T-helper 22 cell (primary cell): ENCODE results near the gene NFKBIB.

Experiments used
- DNase-seq: peaks from one replicate; pipeline ENCODE4 v3.0.0-alpha.2; 2020; ENCODE audit warnings: low read depth

Gene NFKBIB

DNA sequence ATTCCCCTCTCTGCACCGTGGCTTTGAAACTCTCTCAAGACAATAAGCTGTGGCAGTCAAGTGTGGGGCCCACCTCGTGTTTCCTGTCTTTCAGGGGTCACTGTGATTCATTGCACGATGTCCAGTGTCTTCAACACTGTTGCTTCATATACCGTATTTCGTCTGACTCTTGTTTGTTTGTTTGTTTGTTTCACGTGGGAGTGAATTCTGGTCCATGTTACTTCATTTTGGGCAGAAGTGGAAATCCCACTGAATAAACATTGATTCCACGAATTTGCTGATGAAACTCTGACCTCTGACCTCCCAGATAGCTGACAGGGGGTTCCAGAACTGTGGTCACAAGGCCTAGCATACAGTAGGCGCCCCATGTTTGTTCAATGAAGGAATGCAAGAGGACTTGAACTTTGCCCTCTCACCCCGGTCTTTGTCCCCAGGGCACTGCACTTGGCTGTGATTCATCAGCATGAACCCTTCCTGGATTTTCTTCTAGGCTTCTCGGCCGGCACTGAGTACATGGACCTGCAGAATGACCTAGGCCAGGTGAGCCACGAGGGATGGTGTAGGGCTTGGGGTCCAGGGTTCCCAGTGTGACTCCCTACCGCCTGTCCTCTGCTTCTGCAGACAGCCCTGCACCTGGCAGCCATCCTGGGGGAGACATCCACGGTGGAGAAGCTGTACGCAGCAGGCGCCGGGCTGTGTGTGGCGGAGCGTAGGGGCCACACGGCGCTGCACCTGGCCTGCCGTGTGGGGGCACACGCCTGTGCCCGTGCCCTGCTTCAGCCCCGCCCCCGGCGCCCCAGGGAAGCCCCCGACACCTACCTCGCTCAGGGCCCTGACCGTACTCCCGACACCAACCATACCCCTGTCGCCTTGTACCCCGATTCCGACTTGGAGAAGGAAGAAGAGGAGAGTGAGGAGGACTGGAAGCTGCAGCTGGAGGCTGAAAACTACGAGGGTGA, 5.1 kb downstream of the NFKBIB start:
- DNase-seq, result no peak

DNA sequence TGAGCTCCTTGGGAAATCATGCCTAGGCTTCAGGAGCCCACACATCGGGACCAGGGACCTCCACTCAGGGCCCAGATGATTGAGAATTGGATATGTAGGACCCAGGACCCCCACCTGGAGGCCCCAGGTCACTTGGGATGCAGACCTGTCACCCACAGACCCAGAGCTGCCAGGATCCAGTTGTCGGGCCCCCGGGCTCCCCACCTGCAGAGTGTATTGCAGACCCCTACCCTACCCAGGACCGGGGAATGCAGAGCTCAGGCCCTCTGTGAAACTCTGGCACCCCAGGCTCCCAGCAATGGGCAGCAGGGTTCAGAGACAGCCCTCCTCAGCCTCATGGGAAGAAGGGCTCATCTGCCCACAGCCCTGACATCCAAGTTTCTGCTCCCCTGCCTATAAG, 5.9 kb downstream of the NFKBIB start:
- DNase-seq, result no peak

DNA sequence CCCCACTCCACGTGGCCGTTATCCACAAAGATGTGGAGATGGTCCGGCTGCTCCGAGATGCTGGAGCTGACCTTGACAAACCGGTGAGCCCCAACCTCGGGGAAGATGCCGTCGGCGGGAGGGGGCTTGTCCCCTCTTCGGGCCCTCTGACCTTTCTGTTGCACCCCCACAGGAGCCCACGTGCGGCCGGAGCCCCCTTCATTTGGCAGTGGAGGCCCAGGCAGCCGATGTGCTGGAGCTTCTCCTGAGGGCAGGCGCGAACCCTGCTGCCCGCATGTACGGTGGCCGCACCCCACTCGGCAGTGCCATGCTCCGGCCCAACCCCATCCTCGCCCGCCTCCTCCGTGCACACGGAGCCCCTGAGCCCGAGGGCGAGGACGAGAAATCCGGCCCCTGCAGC, 7.5 kb downstream of the NFKBIB start:
- no peak for DNase-seq

DNA sequence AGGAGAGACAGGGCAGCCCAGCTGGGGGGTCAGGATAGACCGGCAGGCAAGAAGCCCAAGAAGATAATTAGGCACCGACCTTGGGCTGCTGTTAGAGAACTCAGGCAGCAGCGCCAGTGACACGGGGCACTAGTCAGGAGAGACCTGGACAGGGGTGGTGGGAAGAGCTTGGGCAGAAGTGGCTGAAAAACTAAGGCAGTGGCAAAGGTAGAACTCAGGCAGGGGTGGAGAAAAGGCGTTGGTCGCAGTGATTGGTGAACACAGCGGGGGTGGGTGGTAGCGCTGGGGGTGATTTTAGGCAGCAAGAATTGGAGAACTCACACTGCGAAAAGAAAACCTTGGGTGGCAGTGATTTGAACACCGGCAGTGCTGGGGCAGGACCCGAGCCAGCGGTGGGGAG, 7.9 kb downstream of the NFKBIB start:
- no peak for DNase-seq

DNA sequence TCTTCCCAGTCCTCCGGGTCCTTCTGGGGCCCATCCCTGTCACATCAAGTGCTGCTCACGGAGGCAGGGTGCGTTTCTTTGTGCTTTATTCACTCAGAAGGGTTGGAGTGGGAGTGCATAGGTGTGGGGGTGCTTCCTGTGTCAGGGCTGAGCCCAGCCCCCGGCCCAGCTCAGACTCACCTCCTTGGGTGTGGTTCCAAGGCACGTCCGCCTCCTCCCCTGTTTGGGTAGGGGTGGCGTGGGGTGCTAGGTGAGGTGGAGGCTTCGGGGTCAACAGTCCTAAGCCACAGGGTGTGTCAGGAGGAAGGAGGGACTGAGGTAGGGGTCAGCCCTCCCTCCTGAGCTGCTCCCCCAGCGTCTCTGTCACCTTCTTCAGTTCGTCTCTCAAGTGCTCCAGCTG, 9.1 kb downstream of the NFKBIB start:
- DNase-seq, result no peak

DNA sequence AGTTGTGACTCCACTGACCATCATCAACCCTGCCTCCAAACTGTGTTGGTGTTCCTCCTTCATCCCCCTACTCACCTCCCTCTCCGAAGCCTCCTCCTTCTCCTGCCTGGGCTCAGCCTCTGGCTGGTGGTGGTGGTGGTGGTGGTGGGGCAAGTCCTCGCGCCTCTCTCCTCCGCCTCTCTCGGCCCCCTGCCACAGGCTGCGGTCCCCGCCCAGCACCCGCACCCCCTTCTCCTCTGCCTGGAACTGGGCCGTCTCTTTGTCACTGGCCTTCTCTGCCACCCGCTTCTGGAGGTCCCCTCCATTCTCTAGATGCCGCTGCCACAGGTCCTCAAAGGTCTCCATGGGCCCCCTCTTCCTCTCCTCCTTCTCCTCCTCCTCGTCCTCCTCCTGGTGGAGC, 10.7 kb downstream of the NFKBIB start:
- no peak for DNase-seq

DNA sequence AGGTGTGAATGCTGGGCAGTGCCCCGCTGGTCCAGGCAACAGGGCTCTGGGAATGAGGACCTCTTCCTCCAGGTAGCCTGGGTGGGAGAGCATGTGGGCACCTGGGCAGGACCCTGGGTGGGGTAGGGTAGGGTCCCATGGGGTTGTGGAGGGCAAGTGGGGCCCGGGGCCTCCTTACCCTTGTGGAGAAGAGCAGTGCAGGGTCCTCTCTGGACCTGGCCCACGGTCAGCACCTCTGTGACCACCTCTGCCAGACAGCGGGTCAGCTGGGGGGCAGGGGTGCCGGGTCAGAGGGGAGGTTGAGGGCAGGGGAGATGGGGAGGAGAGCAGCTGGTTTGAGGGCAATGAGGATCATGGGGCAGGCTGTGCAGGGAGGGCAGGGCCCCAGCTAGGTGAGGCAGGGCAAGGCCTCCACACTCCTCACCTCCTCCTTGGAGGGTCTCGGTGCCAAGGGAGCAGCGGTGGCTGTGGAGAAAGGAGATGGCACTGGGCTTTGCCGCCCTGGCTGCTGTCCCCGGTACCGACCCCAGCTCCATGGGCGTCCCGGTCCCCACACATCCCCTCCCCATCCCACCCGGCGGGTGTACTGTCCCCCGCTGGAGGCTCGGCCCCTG, 11.7 kb downstream of the NFKBIB start:
- DNase-seq, result no peak

DNA sequence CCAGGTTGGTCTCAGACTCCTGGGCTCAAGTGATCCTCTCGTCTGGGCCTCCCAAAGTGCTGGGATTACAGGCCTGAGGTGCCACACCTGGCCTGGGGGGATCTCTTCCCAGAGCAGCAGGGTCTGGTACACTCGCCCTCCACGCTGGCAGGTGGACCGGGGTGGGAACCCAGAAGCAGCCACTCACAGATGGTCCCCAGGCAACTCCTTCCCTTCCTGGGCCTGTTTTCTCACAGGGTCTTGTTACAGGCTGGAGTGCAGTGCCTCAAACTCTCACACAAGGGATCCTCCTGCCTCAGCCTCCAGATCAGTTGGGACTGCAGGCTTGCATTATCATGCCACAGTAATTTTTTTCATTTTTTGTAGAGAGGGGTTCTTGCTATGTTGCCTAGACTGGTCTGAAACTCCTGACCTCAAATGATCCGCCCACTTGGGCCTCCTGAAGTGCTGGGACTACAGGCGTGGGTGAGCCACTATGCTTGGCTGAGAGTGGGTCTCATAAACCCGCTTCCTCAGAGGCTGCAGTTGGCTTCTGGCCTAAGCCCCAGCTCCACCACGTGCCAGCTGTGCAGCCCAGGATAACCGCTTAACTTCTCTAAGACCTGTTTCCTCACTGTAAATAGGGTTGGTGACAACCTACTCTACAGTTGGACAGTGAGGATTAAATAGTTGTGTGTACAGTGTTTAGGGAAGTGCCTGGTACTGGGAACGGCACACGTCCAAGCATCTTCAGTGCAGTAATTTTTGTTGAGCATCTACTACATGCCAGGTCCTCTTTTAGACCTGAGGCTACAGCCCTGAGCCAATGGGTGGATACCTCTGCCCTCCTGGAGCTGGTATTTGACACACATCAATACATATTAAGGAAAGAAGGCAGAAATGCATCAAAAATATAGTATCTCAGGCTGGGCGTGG, 13.1 kb downstream of the NFKBIB start:
- DNase-seq, result no peak

DNA sequence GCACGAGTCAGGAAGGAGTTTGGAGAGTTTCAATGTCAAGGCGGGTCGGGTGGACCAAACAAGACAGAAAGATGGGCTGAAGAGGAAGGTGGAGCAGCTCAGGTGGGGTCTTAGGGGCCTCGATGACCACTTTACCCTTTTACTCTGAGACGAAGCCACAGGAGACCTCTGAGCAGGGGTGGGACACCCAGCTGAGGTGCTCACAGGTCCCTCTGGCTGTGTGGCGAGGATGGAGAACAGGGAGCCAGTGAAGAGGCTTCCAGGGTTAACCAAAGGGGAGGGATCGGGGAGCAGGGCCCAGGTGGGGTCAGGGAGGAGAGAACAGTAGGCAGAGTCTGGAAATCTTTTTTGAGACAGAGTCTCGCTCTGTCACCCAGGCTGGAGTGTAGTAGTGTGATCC, 14.2 kb downstream of the NFKBIB start:
- DNase-seq, result no peak

DNA sequence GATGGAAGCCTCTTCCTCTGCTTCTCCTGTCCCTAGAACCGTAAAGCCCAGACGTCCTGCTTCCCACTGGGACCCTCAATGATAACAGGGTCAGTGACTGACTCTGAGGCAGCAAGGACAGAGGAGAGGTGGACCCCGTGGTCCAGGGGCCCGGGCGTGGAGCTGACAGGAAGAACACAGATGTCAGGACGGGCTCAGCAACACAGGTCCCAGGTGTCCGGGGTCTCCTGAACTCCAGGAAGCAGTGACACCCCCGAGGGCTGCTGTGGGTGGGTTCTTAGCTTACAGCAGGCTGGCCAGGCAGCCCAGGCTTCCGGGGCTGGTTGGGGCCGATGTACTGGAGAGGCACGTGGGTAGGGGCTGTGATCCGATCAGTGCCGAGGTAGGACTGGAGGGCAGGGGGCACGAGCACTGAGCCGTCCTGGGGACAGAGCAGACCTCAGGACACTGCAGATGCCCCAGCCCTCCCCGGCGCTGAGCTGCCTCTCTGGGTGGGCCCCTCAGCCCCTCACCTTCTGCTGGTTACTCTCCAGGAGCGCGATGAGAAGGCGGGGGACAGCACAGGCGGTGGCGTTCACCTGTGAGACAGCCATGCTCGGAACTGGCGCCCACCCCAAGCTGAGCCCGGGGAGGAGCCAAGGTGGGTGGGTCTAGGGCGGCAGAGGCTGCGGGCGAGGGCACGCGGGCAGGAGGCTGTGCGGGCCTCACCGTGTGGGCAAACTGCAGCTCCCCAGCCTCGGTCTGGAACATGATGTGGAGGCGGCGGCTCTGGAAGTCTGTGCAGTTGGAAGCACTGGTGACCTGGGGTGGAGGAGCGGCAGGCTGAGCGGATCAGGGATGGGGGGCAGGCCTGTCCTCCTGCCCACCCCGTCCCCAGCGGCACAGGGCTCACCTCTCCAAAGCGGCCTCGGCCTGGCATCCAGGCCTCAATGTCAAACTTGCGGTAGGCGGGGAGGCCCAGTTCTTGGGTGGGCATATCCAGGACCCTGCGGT, 15.9 kb downstream of the NFKBIB start:
- no peak for DNase-seq

DNA sequence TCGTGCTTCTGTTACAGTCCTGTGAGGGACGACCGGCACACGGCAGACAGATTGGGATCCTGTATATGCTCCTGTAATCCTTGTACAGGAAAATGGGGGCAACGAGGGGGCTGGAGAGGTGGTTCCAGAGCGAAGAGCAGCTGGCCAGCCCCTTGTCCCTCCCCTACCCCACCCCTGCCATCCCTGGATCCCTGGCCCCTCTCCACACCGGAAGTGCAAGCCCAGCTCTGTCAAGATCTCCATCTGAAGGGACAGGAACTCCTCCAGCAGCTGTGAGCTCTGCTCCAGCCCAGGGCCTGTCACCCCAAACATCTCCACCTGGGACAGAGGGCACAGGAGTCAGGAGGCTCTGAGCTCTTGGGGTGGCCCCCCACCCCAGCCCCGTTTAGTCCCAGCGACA, 17.7 kb downstream of the NFKBIB start:
- DNase-seq, result no peak

DNA sequence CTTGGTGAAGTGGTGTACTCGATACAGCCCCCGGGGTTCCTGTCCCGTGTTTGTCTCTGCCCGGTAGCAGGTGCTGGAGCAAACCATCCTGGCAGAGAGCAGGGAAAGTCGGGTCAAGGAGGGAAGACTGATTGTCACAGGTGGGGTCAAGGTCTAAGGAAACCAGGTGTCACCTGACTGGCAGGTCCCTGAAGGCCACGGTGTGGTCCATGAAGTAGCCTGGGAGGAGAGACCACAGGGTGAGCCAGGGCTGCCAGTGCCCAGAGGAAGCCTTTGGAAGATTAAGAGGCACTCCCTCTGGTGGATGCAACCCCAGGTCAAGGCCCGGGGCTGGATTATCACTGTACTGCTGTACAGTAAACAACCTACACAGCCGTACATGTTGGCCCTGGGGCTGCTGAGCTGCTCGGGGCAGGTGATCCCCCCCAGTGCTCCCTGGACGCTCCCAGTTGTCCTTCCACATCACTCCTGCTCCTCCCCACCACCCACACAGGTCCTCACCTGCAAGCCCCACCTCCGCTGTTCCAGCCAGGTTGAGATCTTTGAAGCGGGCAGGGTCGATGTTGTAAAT, 18.2 kb downstream of the NFKBIB start:
- DNase-seq, result no peak

DNA sequence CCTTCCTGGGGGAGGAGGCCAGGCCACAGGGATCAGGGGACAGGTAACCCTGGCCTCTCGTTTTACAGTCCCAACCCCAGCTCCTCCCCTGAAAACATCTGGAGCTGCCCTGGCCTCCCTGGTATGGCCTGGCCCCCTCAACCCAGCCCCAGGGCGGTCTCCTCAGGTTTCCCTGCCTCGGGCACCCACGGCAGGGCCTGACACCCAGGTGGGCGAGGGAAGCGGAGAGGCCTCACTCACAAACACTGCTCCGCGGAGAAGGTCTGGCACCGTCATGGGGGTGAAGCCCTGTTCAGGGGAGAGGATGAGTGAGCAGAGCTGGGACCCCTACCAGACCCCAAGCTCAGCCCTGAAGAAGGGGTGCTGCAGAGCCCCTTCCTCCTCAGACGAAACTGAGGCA, 18.8 kb downstream of the NFKBIB start:
- DNase-seq, result no peak

DNA sequence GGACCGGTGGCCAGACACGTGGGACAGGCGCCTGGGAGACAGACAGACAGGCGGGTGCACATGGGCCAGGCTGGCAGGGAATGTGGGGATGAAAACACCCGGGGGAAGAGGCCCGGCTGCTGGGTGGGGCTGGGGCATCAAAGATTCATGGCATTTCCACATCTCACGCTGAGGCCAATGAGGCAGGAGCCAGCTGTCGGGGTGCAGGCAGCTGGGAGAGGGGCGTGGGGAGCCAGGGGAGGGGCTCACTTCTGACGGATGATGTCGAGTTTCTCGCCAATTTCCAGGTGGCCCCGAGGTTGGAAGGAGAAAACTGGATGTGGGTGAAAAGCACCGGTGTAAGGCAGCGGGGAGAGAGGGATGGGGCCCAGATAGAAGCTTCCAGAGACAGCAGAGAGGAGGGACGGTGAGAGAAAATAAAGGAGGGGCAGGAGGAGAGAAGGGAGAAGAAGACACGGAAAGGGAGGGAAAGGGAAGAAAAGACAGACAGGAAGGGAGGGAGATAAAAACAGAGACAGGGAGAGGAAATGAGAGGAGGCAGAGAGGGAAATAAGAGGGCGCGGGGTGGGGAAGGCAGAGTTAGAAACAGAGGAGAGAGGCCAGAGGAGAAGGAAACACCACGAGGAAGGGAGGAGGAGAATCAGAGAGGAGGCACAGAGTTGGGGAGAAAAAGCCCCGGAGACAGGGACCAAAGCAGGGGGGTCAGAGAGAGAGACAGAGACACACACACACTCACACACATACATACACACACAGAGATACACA, 20.2 kb downstream of the NFKBIB start:
- no peak for DNase-seq

DNA sequence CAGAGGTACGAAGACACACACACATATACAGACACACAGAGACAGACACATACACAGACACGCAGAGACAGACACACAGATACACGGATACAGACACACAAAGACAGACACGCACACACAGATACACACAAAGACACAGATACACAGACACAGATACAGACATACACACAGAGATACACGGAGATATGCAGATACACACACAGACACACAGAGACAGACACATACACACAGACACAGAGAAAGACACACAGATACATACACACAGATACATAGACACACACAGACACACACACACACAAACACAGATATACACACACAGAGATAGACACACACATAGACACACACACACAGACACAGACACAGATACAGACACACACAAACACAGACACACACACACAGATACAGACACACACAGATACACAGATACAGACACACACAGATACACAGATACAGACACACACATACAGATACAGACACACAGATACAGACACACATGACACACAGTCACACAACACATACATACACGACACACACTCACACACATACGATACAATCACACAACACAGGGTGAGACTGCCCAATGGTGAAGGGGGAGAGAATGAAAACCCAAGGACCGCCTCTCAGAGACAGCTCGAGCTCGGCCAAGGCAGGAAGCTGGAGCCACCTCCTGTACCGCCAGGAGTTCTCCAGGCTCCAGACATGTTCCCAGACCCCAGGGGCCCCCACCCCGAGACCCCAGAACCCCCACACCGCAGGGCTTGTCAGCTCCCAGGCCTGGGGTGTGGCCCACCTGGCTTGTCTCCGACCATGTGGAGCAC, 21.0 kb downstream of the NFKBIB start:
- no peak for DNase-seq

DNA sequence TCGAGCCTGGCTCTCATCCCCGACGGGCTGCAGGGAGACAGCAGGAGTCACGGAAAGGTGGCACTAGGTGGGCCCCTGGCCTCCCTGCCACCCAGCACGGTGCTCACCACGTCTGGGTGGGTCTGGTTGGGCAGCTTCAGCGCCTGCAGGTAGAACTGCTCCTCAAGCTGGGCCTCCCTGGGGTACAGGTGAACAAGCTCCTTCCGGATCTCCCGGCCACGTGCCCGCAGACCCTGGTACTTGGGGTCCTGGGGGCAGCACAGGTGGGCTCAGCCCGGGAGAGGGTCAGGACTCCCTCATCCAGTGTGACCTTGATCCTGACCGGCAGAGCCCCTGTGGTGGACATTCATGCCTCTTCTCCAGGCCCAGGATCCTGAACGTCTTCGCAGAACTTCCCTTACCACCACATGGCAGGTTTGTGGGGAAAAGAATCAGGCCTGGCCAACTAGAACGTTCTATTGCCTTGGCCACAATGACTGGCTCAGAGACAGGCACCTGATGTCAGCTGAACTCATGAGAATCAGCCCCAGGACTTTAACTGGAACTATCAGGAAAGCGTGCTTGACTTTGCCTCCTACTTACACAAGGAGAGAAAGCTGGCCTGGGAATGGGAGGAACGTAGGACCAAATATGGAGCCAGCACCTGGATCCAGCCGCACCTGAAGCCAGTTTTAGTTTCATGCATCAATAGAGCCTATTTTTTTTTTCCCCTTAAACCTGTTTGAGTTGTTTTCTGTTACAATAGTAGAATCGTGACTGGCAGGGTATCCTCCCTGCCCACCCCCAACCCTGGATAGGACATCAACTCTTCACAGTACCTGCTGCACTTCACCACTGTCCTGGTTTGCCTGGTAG, 21.9 kb downstream of the NFKBIB start:
- DNase-seq, result no peak

DNA sequence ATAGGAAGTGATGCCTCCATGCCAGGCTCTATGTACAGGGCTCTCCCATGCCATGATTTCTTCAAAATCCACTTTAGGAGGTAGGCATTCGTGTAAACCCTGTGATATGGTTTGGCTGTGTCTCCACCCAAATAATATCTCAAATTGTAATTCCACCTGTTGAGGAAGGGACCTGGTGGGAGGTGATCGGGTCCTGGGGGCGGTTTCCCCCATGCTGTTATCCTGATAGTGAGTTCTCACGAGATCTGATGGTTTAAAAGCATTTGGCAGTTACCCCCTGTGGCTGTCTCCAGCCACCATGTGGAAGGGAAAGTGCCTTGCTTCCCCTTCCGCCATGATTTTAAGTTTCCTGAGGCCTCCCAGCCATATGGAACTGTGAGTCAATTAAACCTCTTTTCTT, 22.7 kb downstream of the NFKBIB start:
- no peak for DNase-seq

DNA sequence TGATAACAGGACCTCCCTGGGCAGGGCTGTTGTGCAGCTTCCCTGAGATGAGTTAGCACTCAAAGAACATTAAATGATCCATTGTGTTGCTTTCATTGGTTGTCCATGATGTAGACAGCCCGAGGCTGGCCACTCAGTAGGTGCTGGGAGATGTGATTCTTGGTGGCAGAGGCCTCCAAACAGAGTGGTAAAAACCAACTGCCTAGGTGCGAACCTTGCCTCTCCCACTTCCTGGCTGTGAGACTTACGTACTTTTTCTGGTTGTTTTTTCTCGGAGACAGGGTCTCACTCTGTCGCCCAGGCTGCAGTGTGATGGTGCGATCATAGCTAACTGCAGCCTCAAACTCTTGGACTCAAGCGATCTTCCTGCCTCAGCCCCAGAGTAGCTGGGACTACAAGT, 24.6 kb downstream of the NFKBIB start:
- no peak for DNase-seq
